ENCODE results near the gene CPNE7. TPM values are rescaled to one million over a fixed set of nuclear protein-coding genes. Genes with fewer than 3 reads are reported as not detected.

CPNE7 gene
- polyA plus RNA-seq, 1 donor from 2014 or later: 0.15 TPM

GRCh38 chr16:89565256-89565505 lies 10.4 kb upstream of the CPNE7 start:
- H3K27me3 ChIP-seq (ENCODE audit: insufficient read depth, low read depth, low read length): no peaks in the 10 kb centered on the region
- H3K9me2 ChIP-seq (ENCODE audit: insufficient read depth, low read length): no peaks in the 10 kb centered on the region
- no peak overlapping the region for H3K9ac ChIP-seq (ENCODE audit: low read length)
- TF ChIP-seq TAF1 (IDR thresholded peaks at IDR 0.05; ENCODE audit: low read depth) (no peak), EZH2 (IDR thresholded peaks at IDR 0.05; ENCODE audit: borderline replicate concordance, insufficient read depth, low read length, poor library complexity, severe bottlenecking) (no peak), MXI1 (conservative IDR thresholded peaks at IDR 0.05; ENCODE audit: poor library complexity, severe bottlenecking) (no peak), RAD21 (conservative IDR thresholded peaks at IDR 0.05) (no peak), SMC3 (conservative IDR thresholded peaks at IDR 0.05; ENCODE audit: poor library complexity) (no peak)
- H3K36me3 ChIP-seq (ENCODE audit: insufficient read depth, low read length): no peaks in the 10 kb centered on the region
- H3K4me3 ChIP-seq (ENCODE audit: low read length): no peak overlapping the region
- H3K4me2 ChIP-seq (ENCODE audit: low read length): no peak overlapping the region
- H3F3A ChIP-seq (ENCODE audit: insufficient read depth, low read length, poor library complexity, severe bottlenecking): no peaks in the 10 kb centered on the region
- H3K9me3 ChIP-seq (ENCODE audit: low read length): no peaks in the 10 kb centered on the region
- peaks cover 6% of the 10 kb centered on the region for H3K79me2 ChIP-seq (replicated peaks; ENCODE audit: insufficient read depth, low read length)
- H3K27ac ChIP-seq (ENCODE audit: low read length): no peak overlapping the region
- H2AFZ ChIP-seq (ENCODE audit: low read depth, low read length): no peak overlapping the region
- peaks cover 3% of the 10 kb centered on the region for H4K20me1 ChIP-seq (ENCODE audit: insufficient read depth)

GRCh38 chr16:89565506-89566372 lies 9.8 kb upstream of the CPNE7 start:
- H3F3A ChIP-seq (ENCODE audit: insufficient read depth, low read length, poor library complexity, severe bottlenecking): no peaks in the 10 kb centered on the region
- H3K9me2 ChIP-seq (ENCODE audit: insufficient read depth, low read length): no peaks in the 10 kb centered on the region
- H4K20me1 ChIP-seq (ENCODE audit: insufficient read depth): peaks cover 3% of the 10 kb centered on the region
- H3K27ac ChIP-seq (ENCODE audit: low read length): no peak overlapping the region
- no peak overlapping the region for H3K4me3 ChIP-seq (ENCODE audit: low read length)
- H3K36me3 ChIP-seq (ENCODE audit: insufficient read depth, low read length): no peaks in the 10 kb centered on the region
- no peaks in the 10 kb centered on the region for H3K9me3 ChIP-seq (ENCODE audit: low read length)
- TF ChIP-seq CTCF (IDR thresholded peaks at IDR 0.05; ENCODE audit: poor library complexity, severe bottlenecking) (peak; percentile 58), POLR2AphosphoS5 (IDR thresholded peaks at IDR 0.05) (no peak)
- no peak overlapping the region for H2AFZ ChIP-seq (ENCODE audit: low read depth, low read length)
- no peaks in the 10 kb centered on the region for H3K27me3 ChIP-seq (ENCODE audit: insufficient read depth, low read depth, low read length)
- no peak overlapping the region for H3K4me2 ChIP-seq (ENCODE audit: low read length)
- H3K9ac ChIP-seq (ENCODE audit: low read length): no peak overlapping the region
- H3K79me2 ChIP-seq (replicated peaks; ENCODE audit: insufficient read depth, low read length): peaks cover 6% of the 10 kb centered on the region

- Histone ChIP-seq H4K20me1 (ENCODE audit: insufficient read depth) (peaks cover 3% of the 10 kb centered on the region), H3K4me2 (ENCODE audit: low read length) (no peak overlapping the region), H3K9me3 (ENCODE audit: low read length) (no peaks in the 10 kb centered on the region), H3K4me3 (ENCODE audit: low read length) (no peak overlapping the region), H3K79me2 (replicated peaks; ENCODE audit: insufficient read depth, low read length) (no peaks in the 10 kb centered on the region), H3K36me3 (ENCODE audit: insufficient read depth, low read length) (no peaks in the 10 kb centered on the region), H3K9me2 (ENCODE audit: insufficient read depth, low read length) (no peaks in the 10 kb centered on the region), H2AFZ (ENCODE audit: low read depth, low read length) (no peak overlapping the region), H3K9ac (ENCODE audit: low read length) (no peak overlapping the region), H3K27me3 (ENCODE audit: insufficient read depth, low read depth, low read length) (peaks cover 2% of the 10 kb centered on the region), H3K27ac (ENCODE audit: low read length) (no peak overlapping the region), H3F3A (ENCODE audit: insufficient read depth, low read length, poor library complexity, severe bottlenecking) (no peaks in the 10 kb centered on the region)
- no peak for TF ChIP-seq REST (IDR thresholded peaks at IDR 0.05; ENCODE audit: borderline replicate concordance)
- no peak for TF ChIP-seq POLR2AphosphoS5 (IDR thresholded peaks at IDR 0.05)
- no peak for TF ChIP-seq MXI1 (conservative IDR thresholded peaks at IDR 0.05; ENCODE audit: poor library complexity, severe bottlenecking)
- TF ChIP-seq CTCF (IDR thresholded peaks at IDR 0.05; ENCODE audit: poor library complexity, severe bottlenecking): no peak
- TF ChIP-seq EZH2 (IDR thresholded peaks at IDR 0.05; ENCODE audit: borderline replicate concordance, insufficient read depth, low read length, poor library complexity, severe bottlenecking): no peak
- no peak for TF ChIP-seq RAD21 (conservative IDR thresholded peaks at IDR 0.05)
- TF ChIP-seq EP300 (conservative IDR thresholded peaks at IDR 0.05; ENCODE audit: poor library complexity, severe bottlenecking): no peak
- no peak for TF ChIP-seq SMC3 (conservative IDR thresholded peaks at IDR 0.05; ENCODE audit: poor library complexity)
- no peak for TF ChIP-seq TAF1 (IDR thresholded peaks at IDR 0.05; ENCODE audit: low read depth)
These were observed 7.6 kb upstream of the CPNE7 start for GRCh38 chr16:89567656-89568594.
